Hepatocyte (in vitro differentiated cells): ENCODE measurements around the gene ABCA13.

Experiments used
- EZH2 ChIP-seq: fragments of 200-600 bp; sonication (generic); IDR thresholded peaks from 2 replicates; pipeline ENCODE4 v1.6.1; 2016; ENCODE audit warnings: antibody characterized with exemption, mild to moderate bottlenecking, borderline replicate concordance
- EZH2phosphoT487 ChIP-seq: fragments of 200-600 bp; sonication (generic); IDR thresholded peaks from one replicate; pipeline ENCODE4 v1.6.1; 2018; ENCODE audit warnings: antibody characterized with exemption, mild to moderate bottlenecking, low read depth, moderate library complexity; ENCODE audit not compliant: unreplicated experiment, severe bottlenecking
- TF ChIP-seq, protein P1 (sequence below): fragments of 200-600 bp; sonication (generic); IDR thresholded peaks from 2 replicates; pipeline ENCODE4 v1.5.1; 2016; ENCODE audit warnings: antibody characterized with exemption, mild to moderate bottlenecking; ENCODE audit not compliant: poor library complexity

DNA sequence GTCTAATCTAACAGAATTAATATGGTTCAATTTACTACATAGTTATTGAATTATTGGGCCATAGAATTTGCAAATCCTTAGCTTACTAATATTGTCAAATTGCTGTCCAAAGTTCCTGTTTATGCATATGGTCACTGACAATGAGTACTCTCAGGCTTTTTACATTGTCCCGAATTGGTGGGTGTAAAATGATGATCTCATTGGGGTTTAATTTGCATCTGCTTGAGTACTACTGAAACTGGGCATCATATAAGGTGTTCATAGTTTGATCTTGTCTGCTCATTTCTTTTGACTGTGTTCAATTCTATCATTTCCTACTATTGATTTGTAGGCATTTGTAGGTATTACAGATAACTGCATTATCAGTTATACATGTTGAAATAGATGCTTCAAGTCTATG lies 12.7 kb downstream of the ABCA13 start:
- no peak for TF ChIP-seq EZH2
- TF ChIP-seq, protein P1, sequence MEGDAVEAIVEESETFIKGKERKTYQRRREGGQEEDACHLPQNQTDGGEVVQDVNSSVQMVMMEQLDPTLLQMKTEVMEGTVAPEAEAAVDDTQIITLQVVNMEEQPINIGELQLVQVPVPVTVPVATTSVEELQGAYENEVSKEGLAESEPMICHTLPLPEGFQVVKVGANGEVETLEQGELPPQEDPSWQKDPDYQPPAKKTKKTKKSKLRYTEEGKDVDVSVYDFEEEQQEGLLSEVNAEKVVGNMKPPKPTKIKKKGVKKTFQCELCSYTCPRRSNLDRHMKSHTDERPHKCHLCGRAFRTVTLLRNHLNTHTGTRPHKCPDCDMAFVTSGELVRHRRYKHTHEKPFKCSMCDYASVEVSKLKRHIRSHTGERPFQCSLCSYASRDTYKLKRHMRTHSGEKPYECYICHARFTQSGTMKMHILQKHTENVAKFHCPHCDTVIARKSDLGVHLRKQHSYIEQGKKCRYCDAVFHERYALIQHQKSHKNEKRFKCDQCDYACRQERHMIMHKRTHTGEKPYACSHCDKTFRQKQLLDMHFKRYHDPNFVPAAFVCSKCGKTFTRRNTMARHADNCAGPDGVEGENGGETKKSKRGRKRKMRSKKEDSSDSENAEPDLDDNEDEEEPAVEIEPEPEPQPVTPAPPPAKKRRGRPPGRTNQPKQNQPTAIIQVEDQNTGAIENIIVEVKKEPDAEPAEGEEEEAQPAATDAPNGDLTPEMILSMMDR = no peak
- TF ChIP-seq EZH2phosphoT487 = no peak
